Ishikawa (cell line): ENCODE measurements around the gene SLC25A13.

Experiments
- CEBPB ChIP-seq: IDR thresholded peaks from 2 replicates; pipeline ENCODE4 v1.6.1; 2012
- CREB1 ChIP-seq: IDR thresholded peaks from 2 replicates; pipeline ENCODE4 v1.6.1; 2012; ENCODE audit warnings: low read depth
- EGR1 ChIP-seq: IDR thresholded peaks from 2 replicates; pipeline ENCODE4 v1.6.1; 2012
- EP300 ChIP-seq: IDR thresholded peaks from 2 replicates; pipeline ENCODE4 v1.6.1; 2012; ENCODE audit warnings: borderline replicate concordance
- FOXM1 ChIP-seq: IDR thresholded peaks from 2 replicates; pipeline ENCODE4 v1.6.1; 2012; ENCODE audit warnings: low read depth, borderline replicate concordance
- ZBTB7A ChIP-seq: IDR thresholded peaks from 2 replicates; pipeline ENCODE4 v1.6.1; 2012; ENCODE audit warnings: low read depth

DNA sequence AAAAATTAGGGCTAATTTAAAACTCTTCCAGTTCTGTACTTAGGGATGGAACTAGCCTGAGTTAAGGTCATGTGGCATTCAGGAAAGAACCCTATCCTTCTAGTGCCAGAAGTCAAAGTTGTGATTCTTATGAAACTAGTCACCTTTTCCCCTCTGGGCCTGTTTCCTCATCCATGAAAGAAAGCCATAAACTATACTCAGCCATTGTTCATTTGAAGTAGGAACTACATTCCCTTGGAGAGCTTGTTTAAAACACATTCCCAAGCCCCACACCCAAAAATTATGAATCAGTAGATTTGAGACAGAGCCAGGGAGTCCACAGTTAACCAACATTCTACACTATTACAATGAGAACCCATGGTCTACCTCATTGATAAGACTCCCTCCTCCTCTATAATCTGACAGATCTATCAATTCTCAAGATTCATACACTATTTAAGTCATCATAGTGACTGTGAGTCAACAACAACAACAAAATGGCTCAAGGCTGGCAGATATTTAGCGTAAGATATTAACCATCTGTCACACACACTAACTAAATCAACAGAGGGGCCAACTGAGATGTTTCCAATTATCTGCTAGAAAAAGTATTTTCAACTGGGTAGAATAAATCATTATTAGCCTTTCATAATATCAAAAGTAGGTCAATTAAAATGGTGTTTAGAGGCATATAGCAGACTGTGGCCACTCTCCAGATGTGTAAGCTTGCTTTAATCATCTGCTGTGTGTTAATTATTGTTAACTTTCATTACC lies 102.3 kb downstream of the SLC25A13 start:
- TF ChIP-seq ZBTB7A (no peak), EGR1 (no peak), CEBPB (peak; percentile 76; the same call in 1 of the 2 replicates), FOXM1 (peak; percentile 90), CREB1 (no peak), EP300 (peak; percentile 96)
